Neural cell (in vitro differentiated cells): ENCODE results near the gene OPN4. TPM values are rescaled to one million over a fixed set of nuclear protein-coding genes. Genes with fewer than 3 reads are reported as not detected.

Source experiments
- H2AFZ ChIP-seq: fragments of 200-600, 300-800 bp; sonication (generic), shearing (Covaris generic); 2 replicates; pipeline ENCODE4 v1.6.0; 2014; ENCODE audit warnings: low read depth, mild to moderate bottlenecking, antibody characterized with exemption, low read length, moderate library complexity
- H3F3A ChIP-seq: fragments of 200-600 bp; shearing (Covaris generic); 2 replicates; pipeline ENCODE4 v1.6.1; 2016; ENCODE audit warnings: mild to moderate bottlenecking, moderate library complexity, mixed read lengths, antibody characterized with exemption, low read length; ENCODE audit not compliant: insufficient read depth, poor library complexity, severe bottlenecking
- H3K27ac ChIP-seq: fragments of 200-600, 300-800 bp; sonication (generic), shearing (Covaris generic); 2 replicates; pipeline ENCODE4 v1.5.1; 2014; ENCODE audit warnings: mild to moderate bottlenecking, low read length, moderate library complexity
- H3K27me3 ChIP-seq: fragments of 300-800, 200-600 bp; sonication (generic), shearing (Covaris generic); 2 replicates; pipeline ENCODE4 v1.6.0; 2014; ENCODE audit warnings: mild to moderate bottlenecking, low read depth, low read length, moderate library complexity; ENCODE audit not compliant: insufficient read depth
- H3K36me3 ChIP-seq: fragments of 300-800, 200-600 bp; sonication (generic), shearing (Covaris generic); 2 replicates; pipeline ENCODE4 v1.5.1; 2014; ENCODE audit warnings: mild to moderate bottlenecking, antibody characterized with exemption, low read length, moderate library complexity; ENCODE audit not compliant: insufficient read depth
- H3K4me2 ChIP-seq: fragments of 300-800, 200-600 bp; sonication (generic), shearing (Covaris generic); 2 replicates; pipeline ENCODE4 v1.6.0; 2014; ENCODE audit warnings: mild to moderate bottlenecking, low read length
- H3K4me3 ChIP-seq: fragments of 300-800, 200-600 bp; sonication (generic), shearing (Covaris generic); 2 replicates; pipeline ENCODE4 v1.5.1; 2014; ENCODE audit warnings: mild to moderate bottlenecking, low read length, moderate library complexity
- H3K79me2 ChIP-seq: fragments of 200-600 bp; shearing (Covaris generic); replicated peaks from 2 replicates; pipeline ENCODE4 v1.6.0; 2014; ENCODE audit warnings: mild to moderate bottlenecking, low read length, moderate library complexity; ENCODE audit not compliant: insufficient read depth
- H3K9ac ChIP-seq: fragments of 300-800, 200-600 bp; sonication (generic), shearing (Covaris generic); 2 replicates; pipeline ENCODE4 v1.6.1; 2016; ENCODE audit warnings: mild to moderate bottlenecking, low read length, mixed read lengths
- H3K9me2 ChIP-seq: fragments of 200-600 bp; shearing (Covaris generic); 2 replicates; pipeline ENCODE4 v1.6.1; 2016; ENCODE audit warnings: mild to moderate bottlenecking, low read length, mixed read lengths; ENCODE audit not compliant: insufficient read depth
- H3K9me3 ChIP-seq: fragments of 200-600, 300-800 bp; sonication (generic), shearing (Covaris generic); 2 replicates; pipeline ENCODE4 v1.6.1; 2016; ENCODE audit warnings: mild to moderate bottlenecking, mixed run types, low read length, moderate library complexity, mixed read lengths
- H4K20me1 ChIP-seq: fragments of 200-600 bp; shearing (Covaris generic); 2 replicates; pipeline ENCODE4 v1.6.1; 2016; ENCODE audit warnings: mild to moderate bottlenecking, mixed run types; ENCODE audit not compliant: insufficient read depth
- EP300 ChIP-seq: fragments of 450-650 bp; conservative IDR thresholded peaks from 2 replicates; pipeline ENCODE4 v1.6.1; 2014; ENCODE audit warnings: antibody characterized with exemption, mild to moderate bottlenecking, moderate library complexity; ENCODE audit not compliant: poor library complexity, severe bottlenecking
- EZH2 ChIP-seq: fragments of 200-600, 300-800 bp; shearing (Covaris generic), sonication (generic); IDR thresholded peaks from 2 replicates; pipeline ENCODE4 v1.6.1; 2014; ENCODE audit warnings: antibody characterized with exemption, low read length, borderline replicate concordance, mild to moderate bottlenecking; ENCODE audit not compliant: insufficient read depth, poor library complexity, severe bottlenecking
- MXI1 ChIP-seq: fragments of 450-650 bp; conservative IDR thresholded peaks from 2 replicates; pipeline ENCODE4 v1.6.1; 2014; ENCODE audit warnings: antibody characterized with exemption, mild to moderate bottlenecking; ENCODE audit not compliant: poor library complexity, severe bottlenecking
- POLR2AphosphoS5 ChIP-seq: IDR thresholded peaks from 2 replicates; pipeline ENCODE4 v1.6.1; 2012
- RAD21 ChIP-seq: fragments of 450-650 bp; conservative IDR thresholded peaks from 2 replicates; pipeline ENCODE4 v1.6.1; 2014; ENCODE audit warnings: antibody characterized with exemption, mild to moderate bottlenecking, moderate library complexity
- SMC3 ChIP-seq: fragments of 450-650 bp; conservative IDR thresholded peaks from 2 replicates; pipeline ENCODE4 v1.6.1; 2014; ENCODE audit warnings: antibody characterized with exemption, mild to moderate bottlenecking, moderate library complexity; ENCODE audit not compliant: poor library complexity
- TAF1 ChIP-seq: IDR thresholded peaks from 2 replicates; pipeline ENCODE4 v1.6.1; 2012; ENCODE audit warnings: low read depth
- polyA plus RNA-seq: library from polyadenylated mRNA; depleted of rRNA; stranded (reverse); fragments of >200 nt; gene quantifications from 2 replicates; pipeline ENCODE4 v1.2.3, GENCODE V29; 2014
- TF ChIP-seq, protein P1 (sequence below): fragments of 450-650 bp; IDR thresholded peaks from 2 replicates; pipeline ENCODE4 v1.5.1; 2014; ENCODE audit warnings: antibody characterized with exemption, mild to moderate bottlenecking, moderate library complexity; ENCODE audit not compliant: poor library complexity, severe bottlenecking
- TF ChIP-seq, protein P2 (sequence below): IDR thresholded peaks from 2 replicates; pipeline ENCODE4 v1.6.1; 2012; ENCODE audit warnings: borderline replicate concordance

The OPN4 gene
- polyA plus RNA-seq, 1 donor from 2014 or later = not detected

DNA sequence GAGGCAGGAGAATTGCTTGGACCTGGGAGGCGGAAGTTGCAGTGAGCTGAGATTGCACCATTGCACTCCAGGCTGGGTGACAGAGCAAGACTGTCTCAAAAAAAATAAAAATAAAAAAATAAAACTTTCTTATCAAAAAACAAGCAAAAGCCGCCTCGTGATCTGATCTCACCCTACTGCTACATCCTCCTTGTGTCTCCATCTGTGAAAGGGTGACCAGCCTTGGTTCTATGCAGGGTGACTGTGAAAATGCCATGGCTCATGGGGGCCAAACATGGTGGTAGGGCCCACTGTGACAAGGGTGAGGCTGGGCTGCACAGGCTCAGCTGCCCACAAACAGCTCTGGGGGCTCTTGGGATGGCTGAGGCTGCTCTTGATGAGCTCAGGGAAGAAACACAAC is 968 bp upstream of the OPN4 start:
- Histone ChIP-seq H3F3A (no peaks in the 10 kb centered on the region), H3K27me3 (no peaks in the 10 kb centered on the region), H3K9ac (no peak overlapping the region), H4K20me1 (no peaks in the 10 kb centered on the region), H3K9me2 (no peaks in the 10 kb centered on the region), H2AFZ (no peak overlapping the region), H3K4me2 (no peak overlapping the region), H3K79me2 (no peaks in the 10 kb centered on the region), H3K27ac (no peak overlapping the region), H3K36me3 (no peaks in the 10 kb centered on the region), H3K4me3 (no peak overlapping the region), H3K9me3 (no peaks in the 10 kb centered on the region)
- no peak for TF ChIP-seq MXI1
- TF ChIP-seq, protein P1, sequence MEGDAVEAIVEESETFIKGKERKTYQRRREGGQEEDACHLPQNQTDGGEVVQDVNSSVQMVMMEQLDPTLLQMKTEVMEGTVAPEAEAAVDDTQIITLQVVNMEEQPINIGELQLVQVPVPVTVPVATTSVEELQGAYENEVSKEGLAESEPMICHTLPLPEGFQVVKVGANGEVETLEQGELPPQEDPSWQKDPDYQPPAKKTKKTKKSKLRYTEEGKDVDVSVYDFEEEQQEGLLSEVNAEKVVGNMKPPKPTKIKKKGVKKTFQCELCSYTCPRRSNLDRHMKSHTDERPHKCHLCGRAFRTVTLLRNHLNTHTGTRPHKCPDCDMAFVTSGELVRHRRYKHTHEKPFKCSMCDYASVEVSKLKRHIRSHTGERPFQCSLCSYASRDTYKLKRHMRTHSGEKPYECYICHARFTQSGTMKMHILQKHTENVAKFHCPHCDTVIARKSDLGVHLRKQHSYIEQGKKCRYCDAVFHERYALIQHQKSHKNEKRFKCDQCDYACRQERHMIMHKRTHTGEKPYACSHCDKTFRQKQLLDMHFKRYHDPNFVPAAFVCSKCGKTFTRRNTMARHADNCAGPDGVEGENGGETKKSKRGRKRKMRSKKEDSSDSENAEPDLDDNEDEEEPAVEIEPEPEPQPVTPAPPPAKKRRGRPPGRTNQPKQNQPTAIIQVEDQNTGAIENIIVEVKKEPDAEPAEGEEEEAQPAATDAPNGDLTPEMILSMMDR = no peak
- TF ChIP-seq RAD21 = no peak
- TF ChIP-seq, protein P2, sequence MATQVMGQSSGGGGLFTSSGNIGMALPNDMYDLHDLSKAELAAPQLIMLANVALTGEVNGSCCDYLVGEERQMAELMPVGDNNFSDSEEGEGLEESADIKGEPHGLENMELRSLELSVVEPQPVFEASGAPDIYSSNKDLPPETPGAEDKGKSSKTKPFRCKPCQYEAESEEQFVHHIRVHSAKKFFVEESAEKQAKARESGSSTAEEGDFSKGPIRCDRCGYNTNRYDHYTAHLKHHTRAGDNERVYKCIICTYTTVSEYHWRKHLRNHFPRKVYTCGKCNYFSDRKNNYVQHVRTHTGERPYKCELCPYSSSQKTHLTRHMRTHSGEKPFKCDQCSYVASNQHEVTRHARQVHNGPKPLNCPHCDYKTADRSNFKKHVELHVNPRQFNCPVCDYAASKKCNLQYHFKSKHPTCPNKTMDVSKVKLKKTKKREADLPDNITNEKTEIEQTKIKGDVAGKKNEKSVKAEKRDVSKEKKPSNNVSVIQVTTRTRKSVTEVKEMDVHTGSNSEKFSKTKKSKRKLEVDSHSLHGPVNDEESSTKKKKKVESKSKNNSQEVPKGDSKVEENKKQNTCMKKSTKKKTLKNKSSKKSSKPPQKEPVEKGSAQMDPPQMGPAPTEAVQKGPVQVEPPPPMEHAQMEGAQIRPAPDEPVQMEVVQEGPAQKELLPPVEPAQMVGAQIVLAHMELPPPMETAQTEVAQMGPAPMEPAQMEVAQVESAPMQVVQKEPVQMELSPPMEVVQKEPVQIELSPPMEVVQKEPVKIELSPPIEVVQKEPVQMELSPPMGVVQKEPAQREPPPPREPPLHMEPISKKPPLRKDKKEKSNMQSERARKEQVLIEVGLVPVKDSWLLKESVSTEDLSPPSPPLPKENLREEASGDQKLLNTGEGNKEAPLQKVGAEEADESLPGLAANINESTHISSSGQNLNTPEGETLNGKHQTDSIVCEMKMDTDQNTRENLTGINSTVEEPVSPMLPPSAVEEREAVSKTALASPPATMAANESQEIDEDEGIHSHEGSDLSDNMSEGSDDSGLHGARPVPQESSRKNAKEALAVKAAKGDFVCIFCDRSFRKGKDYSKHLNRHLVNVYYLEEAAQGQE = no peak

- H3K79me2 ChIP-seq = no peaks in the 10 kb centered on the region
- H3K9me3 ChIP-seq = no peaks in the 10 kb centered on the region
- H3K9me2 ChIP-seq = no peaks in the 10 kb centered on the region
- no peaks in the 10 kb centered on the region for H3F3A ChIP-seq
- H4K20me1 ChIP-seq = no peaks in the 10 kb centered on the region
- no peak overlapping the region for H3K27ac ChIP-seq
- H3K36me3 ChIP-seq = no peaks in the 10 kb centered on the region
- H3K9ac ChIP-seq = no peak overlapping the region
- TF ChIP-seq MXI1 = no peak
- TF ChIP-seq EZH2 = no peak
- TF ChIP-seq TAF1 = no peak
- TF ChIP-seq RAD21 = no peak
- no peak for TF ChIP-seq POLR2AphosphoS5
- TF ChIP-seq SMC3 = no peak
- TF ChIP-seq EP300 = no peak
- TF ChIP-seq, protein P2 = no peak
- H3K4me2 ChIP-seq = no peak overlapping the region
- H3K4me3 ChIP-seq = no peak overlapping the region
- no peaks in the 10 kb centered on the region for H3K27me3 ChIP-seq
- no peak overlapping the region for H2AFZ ChIP-seq
These were observed 360 bp upstream of the OPN4 start for GRCh38 chr10:86653987-86654386.
